CD4-positive, alpha-beta T cell treated with Interleukin-6 for 4 hours (primary cell): Measurements from ENCODE around the gene ALDH1L1.
A peak's percentile ranks its signal among the peaks of the same experiment; 100 is the strongest.

Experiments
- DNase-seq: peaks from one replicate; pipeline ENCODE4 v3.0.0-alpha.2; 2020; ENCODE audit warnings: mixed read lengths

The ALDH1L1 gene

DNA sequence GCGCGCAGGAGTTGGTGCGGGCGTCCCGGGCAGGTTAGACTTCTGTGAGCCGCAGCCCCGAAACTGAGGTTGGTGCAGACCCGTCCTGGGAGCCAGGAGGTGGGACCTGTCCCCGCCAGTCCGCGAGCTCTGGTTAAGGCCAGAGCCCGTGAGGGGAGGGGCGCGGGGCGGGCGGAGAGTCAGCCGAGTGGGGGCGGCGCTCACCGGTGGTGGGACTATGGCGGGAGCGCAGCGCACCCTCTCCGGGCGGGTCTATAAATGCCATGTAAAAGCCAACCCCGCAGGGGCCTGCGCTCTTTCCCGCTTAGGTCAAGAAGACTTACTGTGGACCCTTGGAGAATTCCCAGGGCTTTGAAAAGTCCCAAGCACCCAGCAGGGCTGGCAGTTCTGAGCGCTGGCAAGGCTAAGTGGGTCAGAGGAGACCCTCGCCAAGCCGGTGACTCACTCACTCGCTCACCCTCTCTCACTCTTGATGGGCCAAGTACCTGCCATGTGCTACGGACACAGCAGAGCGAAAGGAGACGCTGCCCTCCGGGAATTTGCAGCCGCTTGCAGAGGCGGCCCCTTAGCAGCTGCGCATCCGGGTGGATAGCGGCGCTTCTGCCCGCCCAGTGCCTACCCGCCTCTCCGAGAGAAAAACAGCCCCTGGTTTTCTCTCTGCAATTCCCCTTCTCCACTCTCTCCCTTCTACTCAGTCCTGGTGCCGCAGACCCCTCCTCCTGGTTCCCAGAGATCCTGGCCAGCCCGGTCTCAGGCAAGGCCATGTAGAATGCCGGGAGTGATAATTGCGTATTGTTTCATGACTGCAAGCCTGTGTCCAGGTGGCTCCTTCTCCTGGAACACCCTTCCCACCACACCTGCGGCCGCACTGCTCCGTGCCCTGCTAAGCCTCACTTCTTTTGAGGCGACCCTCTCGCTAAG is at the start of gene ALDH1L1:
Gene ALDH1L1, minus strand, starts transcription at position 110 of the 921 bp plus-strand sequence. CDS start 19,607 bp downstream, outside the sequence.
- no peak for DNase-seq

DNA sequence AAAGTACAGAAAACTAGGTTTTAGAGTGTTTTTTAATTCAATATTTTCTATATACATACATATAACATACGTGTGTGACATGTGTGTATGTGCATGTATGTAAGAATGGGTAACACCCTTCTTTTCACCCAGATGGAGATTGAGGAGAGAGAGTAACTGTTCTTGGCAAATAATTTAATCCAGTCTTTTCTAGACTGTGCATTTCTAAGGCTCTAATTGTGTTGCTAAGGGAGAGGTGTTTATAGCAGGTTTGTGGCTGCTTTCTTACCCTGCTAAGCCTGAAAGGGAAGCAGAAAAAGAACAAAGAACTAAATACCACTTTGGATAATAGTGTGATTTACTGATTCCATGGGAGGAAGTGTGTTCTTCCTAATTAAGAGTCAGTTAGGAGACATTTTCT is 46.0 kb upstream of the ALDH1L1 start:
- DNase-seq, result no peak

DNA sequence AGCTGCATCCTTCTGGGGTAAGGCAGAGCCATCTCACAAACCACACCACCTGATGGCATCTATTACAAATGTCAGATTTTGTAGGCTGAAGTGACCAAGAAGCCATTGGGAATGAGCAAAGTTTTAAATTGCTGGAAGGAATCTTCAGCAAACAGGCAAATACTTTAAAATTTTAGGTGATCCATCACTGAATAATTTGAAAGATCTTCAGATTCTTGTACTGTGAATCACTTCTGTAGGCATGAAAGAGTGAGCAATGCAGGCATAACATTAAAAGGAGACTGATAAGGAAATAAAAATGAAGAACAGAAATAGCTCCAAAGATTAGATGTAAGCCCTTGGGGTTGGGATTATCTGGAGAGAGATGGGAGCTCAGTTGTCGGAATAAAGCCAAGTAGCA is 36.0 kb upstream of the ALDH1L1 start:
- DNase-seq, result no peak

- DNase-seq, result no peak
Measured at GRCh38 chr3:126213379-126214028, 33.1 kb upstream of the ALDH1L1 start.

DNA sequence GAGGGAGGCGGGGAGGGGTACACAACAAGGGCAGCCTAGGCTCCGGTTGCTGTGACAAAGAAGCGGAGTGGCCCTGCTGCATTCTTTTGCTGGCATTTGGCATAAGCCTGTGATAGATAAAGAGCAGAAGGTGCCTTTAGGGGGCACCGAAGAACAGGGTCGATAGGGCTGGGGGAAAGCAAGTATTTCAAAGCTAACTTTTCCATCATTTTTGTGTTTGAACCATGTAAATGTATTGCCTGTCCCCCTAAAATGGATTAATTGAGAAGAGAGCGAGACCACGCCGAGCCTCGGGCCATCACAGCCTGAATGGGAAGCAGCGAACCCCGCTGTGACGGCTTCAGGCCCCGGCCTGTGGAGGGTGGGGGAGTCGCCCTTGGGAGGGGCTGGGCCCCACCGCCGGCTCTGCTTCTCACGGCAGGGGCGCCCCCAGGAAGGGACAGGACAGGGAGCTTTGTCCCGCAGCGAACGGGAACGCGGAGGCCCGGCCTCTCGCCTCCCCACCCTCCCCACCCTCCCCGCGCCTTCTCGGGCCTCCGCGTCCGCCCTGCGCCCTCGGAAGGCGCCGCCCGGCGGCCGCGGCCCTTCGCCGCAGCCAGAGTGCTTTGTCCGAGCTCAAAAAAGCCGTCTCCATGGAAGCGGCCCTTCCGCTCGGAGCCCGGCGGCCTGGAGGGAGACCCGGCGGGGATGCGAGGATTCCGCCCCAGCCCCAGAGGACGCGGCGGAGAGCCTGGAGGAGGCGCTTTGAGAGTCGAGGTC is 32.4 kb upstream of the ALDH1L1 start:
- no peak for DNase-seq

GRCh38 chr3:126212250-126212619 is 31.8 kb upstream of the ALDH1L1 start:
- no peak for DNase-seq

DNA sequence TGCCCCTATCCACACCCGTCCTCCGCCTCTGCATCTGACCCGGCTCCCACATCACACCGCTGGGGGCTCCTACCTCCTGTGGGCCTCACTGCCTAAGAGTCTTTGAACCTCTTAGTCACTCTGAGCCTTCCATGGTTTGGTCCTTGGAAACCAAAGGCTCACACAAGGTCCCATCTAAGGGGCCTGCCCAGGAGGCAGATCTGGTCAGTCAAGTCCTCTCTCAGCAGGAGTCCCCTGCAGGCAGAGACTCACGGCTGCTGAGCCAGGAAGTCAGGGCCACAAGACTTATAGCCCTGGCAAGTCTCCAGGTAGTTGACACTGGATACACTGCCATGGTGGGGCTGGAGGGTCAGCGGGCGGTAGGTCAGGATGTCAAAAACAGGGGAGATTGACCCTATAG is 31.2 kb upstream of the ALDH1L1 start:
- no peak for DNase-seq

- DNase-seq, result no peak
Measured at GRCh38 chr3:126210606-126211005, 30.2 kb upstream of the ALDH1L1 start.

- no peak for DNase-seq
Measured at GRCh38 chr3:126209741-126210140, 29.4 kb upstream of the ALDH1L1 start.

- no peak for DNase-seq
Measured at GRCh38 chr3:126208606-126209256, 28.3 kb upstream of the ALDH1L1 start.

DNA sequence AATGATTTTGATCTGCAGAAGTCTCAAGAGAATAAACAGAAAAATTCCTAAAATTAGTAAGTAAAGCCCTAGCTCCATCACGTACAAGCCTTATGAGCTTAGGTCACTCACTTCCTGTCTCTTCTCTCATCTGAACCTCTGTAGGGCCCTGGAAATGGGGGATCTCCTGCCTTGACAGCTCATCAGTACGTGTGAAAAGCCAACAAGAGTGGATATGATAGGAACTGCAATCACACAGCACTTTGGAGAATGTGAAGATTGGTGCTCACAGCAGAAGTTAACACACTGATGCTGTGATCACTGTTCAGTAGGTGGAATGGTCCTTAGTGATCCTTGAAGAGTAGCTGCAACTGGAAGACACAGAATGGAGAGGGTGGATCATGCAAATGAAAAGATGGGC is 27.8 kb upstream of the ALDH1L1 start:
- DNase-seq, result no peak

- DNase-seq, result no peak
Measured at GRCh38 chr3:126207166-126207565, 26.8 kb upstream of the ALDH1L1 start.

DNA sequence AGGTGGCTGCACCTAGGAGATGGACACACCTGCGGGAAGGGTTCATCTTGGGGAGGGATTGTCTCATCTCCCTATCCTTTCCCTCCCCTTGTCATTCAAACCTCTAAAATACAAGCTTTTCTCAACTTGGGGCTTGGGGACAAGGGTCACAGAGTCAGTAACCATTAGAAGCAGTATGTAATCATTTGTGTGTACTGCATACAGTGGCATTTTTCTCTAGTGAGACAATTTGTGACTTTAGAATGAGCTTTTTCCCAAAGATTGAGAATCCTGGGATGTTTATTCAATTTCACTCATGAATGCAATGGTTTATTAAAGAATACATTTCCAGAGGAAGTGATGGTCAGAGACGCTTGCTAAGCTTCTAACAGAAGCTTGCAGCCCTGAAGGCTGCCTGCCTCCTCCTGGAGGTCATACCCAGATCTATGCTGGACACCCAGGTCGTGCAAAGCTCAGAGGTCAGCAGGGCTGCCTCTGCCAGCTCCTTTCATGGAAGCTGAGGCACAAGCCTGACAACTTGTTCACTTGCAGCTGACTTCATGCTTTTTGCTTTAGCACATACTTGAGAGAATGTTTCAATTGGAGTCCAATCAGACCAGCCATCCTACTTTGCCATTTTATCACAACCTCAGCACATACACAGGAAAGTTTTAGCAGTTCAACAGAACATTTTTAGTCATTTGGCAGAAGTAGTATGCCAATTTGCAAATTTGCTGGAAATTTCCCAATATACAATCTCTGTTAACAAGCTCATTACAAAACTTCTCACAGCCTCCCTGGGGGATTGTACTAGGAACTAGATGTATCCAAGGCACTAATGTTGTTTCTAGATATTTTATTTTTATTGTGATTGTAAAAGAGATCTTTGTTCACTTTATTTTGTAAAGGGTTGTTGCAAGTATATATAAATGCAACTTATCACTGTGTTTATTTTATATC is 25.6 kb upstream of the ALDH1L1 start:
- DNase-seq, result no peak

- no peak for DNase-seq
Measured at GRCh38 chr3:126202680-126203079, 22.3 kb upstream of the ALDH1L1 start.

- DNase-seq, result no peak
Measured at GRCh38 chr3:126202276-126202675, 21.9 kb upstream of the ALDH1L1 start.

- DNase-seq, result no peak
Measured at GRCh38 chr3:126201168-126201567, 20.8 kb upstream of the ALDH1L1 start.

GRCh38 chr3:126200534-126200933 is 20.1 kb upstream of the ALDH1L1 start:
- DNase-seq, result no peak

GRCh38 chr3:126199256-126199655 is 18.9 kb upstream of the ALDH1L1 start:
- no peak for DNase-seq

- DNase-seq, result peak; percentile 33
Measured at GRCh38 chr3:126197854-126198584, 17.6 kb upstream of the ALDH1L1 start.

DNA sequence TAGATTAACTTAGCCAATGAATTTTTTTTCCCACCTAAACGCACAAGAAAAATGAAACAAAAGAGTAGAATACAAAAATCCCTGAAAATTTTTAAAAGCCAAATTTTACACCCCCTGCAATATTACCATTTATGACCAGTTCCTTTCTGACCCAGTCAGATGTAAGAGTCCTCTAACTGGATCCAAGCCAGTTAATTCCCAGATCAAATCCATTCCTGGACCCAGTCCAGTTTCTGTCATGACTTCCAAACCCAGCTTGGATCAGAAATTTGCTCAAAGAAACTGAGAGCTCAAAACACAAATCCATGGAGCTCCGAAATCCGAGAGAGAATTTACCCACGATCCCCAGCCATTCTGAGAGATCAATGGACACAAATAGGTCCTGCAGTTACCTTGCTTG is 17.0 kb upstream of the ALDH1L1 start:
- no peak for DNase-seq

DNA sequence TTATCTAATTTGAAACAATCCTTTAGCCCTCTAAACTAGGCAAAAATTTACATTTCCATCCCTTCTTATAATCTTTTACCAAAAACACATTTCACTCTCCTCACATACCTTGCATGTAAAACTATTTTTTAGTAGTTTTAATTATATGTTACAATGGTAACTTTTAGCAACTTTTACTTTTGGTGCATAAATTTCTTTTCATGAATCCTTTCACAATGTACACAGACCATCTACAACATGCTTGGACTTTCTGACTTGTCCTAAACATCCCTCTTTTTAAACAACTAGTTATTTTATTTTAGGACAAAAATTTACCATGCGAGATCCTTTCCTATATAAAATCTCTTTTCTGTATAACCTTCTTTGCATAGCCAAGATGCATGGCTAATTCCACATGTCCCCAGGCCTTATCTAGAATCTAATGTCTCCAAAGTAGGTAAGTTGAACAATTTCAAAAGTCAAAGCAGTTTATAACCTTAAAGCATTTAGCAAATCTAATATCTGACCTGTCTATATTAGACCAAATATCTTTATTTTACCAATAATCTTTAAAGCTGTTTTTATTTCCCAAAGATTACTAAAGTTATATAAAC is 14.4 kb upstream of the ALDH1L1 start:
- no peak for DNase-seq
